Stimulated activated CD8-positive, alpha-beta memory T cell treated with anti-CD3 and anti-CD28 coated beads, Interleukin-7, amount 100 ng/mL, for 1 hour (primary cell): ENCODE data around the gene GRIA4.

ENCODE experiments used
- DNase-seq, 2 donors: peaks; one replicate each; pipeline ENCODE4 v3.0.0-alpha.2; 2020; ENCODE audit warnings: low read depth in 2 of 2

GRIA4 gene

GRCh38 chr11:105918600-105918999 is 308.7 kb downstream of the GRIA4 start:
- no peak for DNase-seq

GRCh38 chr11:105923252-105923651 is 313.4 kb downstream of the GRIA4 start:
- DNase-seq: no peak

GRCh38 chr11:105923807-105924206 is 313.9 kb downstream of the GRIA4 start:
- no peak for DNase-seq

GRCh38 chr11:105929084-105929955 is 319.4 kb downstream of the GRIA4 start:
- DNase-seq: no peak

GRCh38 chr11:105933695-105934094 is 323.8 kb downstream of the GRIA4 start:
- no peak for DNase-seq

- DNase-seq: no peak
These were observed 325.9 kb downstream of the GRIA4 start for GRCh38 chr11:105935791-105936190.

GRCh38 chr11:105937331-105937730 is 327.5 kb downstream of the GRIA4 start:
- DNase-seq: no peak

- DNase-seq: no peak
These were observed 327.9 kb downstream of the GRIA4 start for GRCh38 chr11:105937738-105938137.

- DNase-seq: no peak
These were observed 333.0 kb downstream of the GRIA4 start for GRCh38 chr11:105942921-105943320.

- no peak for DNase-seq
These were observed 339.2 kb downstream of the GRIA4 start for GRCh38 chr11:105948918-105949590.

- no peak for DNase-seq
These were observed 344.0 kb downstream of the GRIA4 start for GRCh38 chr11:105953886-105954285.

- no peak for DNase-seq
These were observed 350.7 kb downstream of the GRIA4 start for GRCh38 chr11:105960252-105961245.

- DNase-seq: no peak
These were observed 358.3 kb downstream of the GRIA4 start for GRCh38 chr11:105968021-105968697.

- DNase-seq: no peak
These were observed 359.9 kb downstream of the GRIA4 start for GRCh38 chr11:105969756-105970155.

- no peak for DNase-seq
These were observed 365.3 kb downstream of the GRIA4 start for GRCh38 chr11:105975128-105975527.

- no peak for DNase-seq
These were observed 370.3 kb downstream of the GRIA4 start for GRCh38 chr11:105979997-105980703.

GRCh38 chr11:105986554-105986953 is 376.7 kb downstream of the GRIA4 start:
- DNase-seq: no peak

GRCh38 chr11:105988197-105988596 is 378.3 kb downstream of the GRIA4 start:
- DNase-seq: no peak

GRCh38 chr11:105989124-105989523 is 379.3 kb downstream of the GRIA4 start:
- DNase-seq: no peak

GRCh38 chr11:105991888-105992287 is 382.0 kb downstream of the GRIA4 start:
- no peak for DNase-seq
